ENCODE data around the gene OGFOD1. TPM values are rescaled to one million over a fixed set of nuclear protein-coding genes. Genes with fewer than 3 reads are reported as not detected.
"Not testable (repeated sequence)": the region's sequence is repeated elsewhere in the genome, so short reads cannot be mapped to it uniquely, and the experiment has no call there.

Gene OGFOD1
- total RNA-seq, 2 donors from 2014 or later: 18.0 to 23.7 TPM

GRCh38 chr16:56482683-56483236, 31.4 kb downstream of the OGFOD1 start:
- peak overlapping the region in 1 of 2 donors; percentile 8 for H3K27ac ChIP-seq
- H3K36me3 ChIP-seq: peaks cover 35% of the 10 kb centered on the region

GRCh38 chr16:56483394-56483793, 32.0 kb downstream of the OGFOD1 start:
- Histone ChIP-seq H3K9me3 (no peaks in the 10 kb centered on the region), H3K27ac (no peak overlapping the region), H3K4me3 (no peak overlapping the region), H3K27me3 (no peaks in the 10 kb centered on the region), H3K36me3 (peaks cover 31% of the 10 kb centered on the region), H3K4me1 (no peaks in the 10 kb centered on the region)
- no peak for DNase-seq (ENCODE audit: low spot score)
- TF ChIP-seq CTCF (IDR thresholded peaks at IDR 0.05): no peak

More at GRCh38 chr16:56482683-56483236, 31.4 kb downstream of the OGFOD1 start:
- Histone ChIP-seq H3K4me1 (no peaks in the 10 kb centered on the region), H3K9me3 (no peaks in the 10 kb centered on the region), H3K4me3 (no peak overlapping the region), H3K27me3 (no peaks in the 10 kb centered on the region)
- no peak for TF ChIP-seq CTCF (IDR thresholded peaks at IDR 0.05)
- DNase-seq (ENCODE audit: low spot score): no peak

- no peak for DNase-seq (ENCODE audit: low spot score)
- Histone ChIP-seq H3K4me1 (no peaks in the 10 kb centered on the region), H3K27ac (no peak overlapping the region), H3K4me3 (no peak overlapping the region), H3K27me3 (no peaks in the 10 kb centered on the region), H3K36me3 (peaks cover 31% of the 10 kb centered on the region), H3K9me3 (no peaks in the 10 kb centered on the region)
- TF ChIP-seq CTCF (IDR thresholded peaks at IDR 0.05): no peak
Measured at GRCh38 chr16:56488035-56488434, 36.7 kb downstream of the OGFOD1 start.

- H3K36me3 ChIP-seq: peaks cover 29% of the 10 kb centered on the region
- H3K4me3 ChIP-seq; H3K4me1 ChIP-seq; H3K27ac ChIP-seq; H3K9me3 ChIP-seq; H3K27me3 ChIP-seq; DNase-seq (ENCODE audit: low spot score): not testable (repeated sequence)
Measured at GRCh38 chr16:56488868-56489267, 37.5 kb downstream of the OGFOD1 start.

GRCh38 chr16:56491657-56492261, 40.4 kb downstream of the OGFOD1 start:
- no peaks in the 10 kb centered on the region for H3K4me1 ChIP-seq
- H3K36me3 ChIP-seq: peaks cover 5% of the 10 kb centered on the region
- no peaks in the 10 kb centered on the region for H3K9me3 ChIP-seq
- H3K27ac ChIP-seq: no peak overlapping the region
- no peak for TF ChIP-seq CTCF (IDR thresholded peaks at IDR 0.05)
- no peak overlapping the region for H3K4me3 ChIP-seq
- no peak for DNase-seq (ENCODE audit: low spot score)
- no peaks in the 10 kb centered on the region for H3K27me3 ChIP-seq

GRCh38 chr16:56493126-56493525, 41.8 kb downstream of the OGFOD1 start:
- H3K36me3 ChIP-seq: peaks cover 19% of the 10 kb centered on the region
- H3K4me1 ChIP-seq: no peaks in the 10 kb centered on the region
- no peak for TF ChIP-seq CTCF (IDR thresholded peaks at IDR 0.05)
- no peaks in the 10 kb centered on the region for H3K9me3 ChIP-seq
- no peaks in the 10 kb centered on the region for H3K27me3 ChIP-seq
- DNase-seq (ENCODE audit: low spot score): no peak
- no peak overlapping the region for H3K4me3 ChIP-seq
- no peak overlapping the region for H3K27ac ChIP-seq
